ENCODE measurements around the gene LRRFIP2. TPM values are rescaled to one million over a fixed set of nuclear protein-coding genes. Genes with fewer than 3 reads are reported as not detected.

LRRFIP2 gene
- total RNA-seq, 4 donors from 2014 or later = 85.7 to 103 (median 100.0) TPM

DNA sequence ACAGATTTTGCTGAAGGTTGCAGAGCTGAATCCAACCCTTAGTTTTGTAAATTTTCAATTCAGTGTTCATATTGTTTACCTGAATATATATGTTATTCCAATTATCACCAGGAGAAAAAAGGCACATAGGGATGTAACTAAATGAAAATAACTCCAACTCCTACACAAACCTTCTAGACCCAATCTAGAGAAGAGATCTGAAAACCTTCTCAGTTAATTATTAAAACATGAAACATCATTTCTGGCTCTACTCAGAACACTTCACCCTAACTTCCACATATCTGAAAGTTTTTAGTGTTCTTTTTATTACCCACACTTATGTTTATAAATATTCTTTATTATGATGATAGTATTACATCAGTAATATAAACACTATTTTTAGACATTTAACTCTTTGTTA, 76.6 kb downstream of the LRRFIP2 start:
- Histone ChIP-seq H3K9me3 (no peaks in the 10 kb centered on the region), H3K4me1 (no peaks in the 10 kb centered on the region), H3K27me3 (no peaks in the 10 kb centered on the region), H3K36me3 (peaks cover 0 to 24% of the 10 kb centered on the region in 2 donors), H3K27ac (peak overlapping the region in 1 of 4 donors; percentile 35), H3K4me3 (no peak overlapping the region)
- no peak for DNase-seq
- no peak for ATAC-seq
- in situ Hi-C loops (cut with MboI; ENCODE audit: low sequenced_read_pairs in 4 of 4) = no loop called here
- intact Hi-C loops (cut with DNase I; ENCODE audit: low total_unique reads) = no loop called here
- TF ChIP-seq, protein P1, sequence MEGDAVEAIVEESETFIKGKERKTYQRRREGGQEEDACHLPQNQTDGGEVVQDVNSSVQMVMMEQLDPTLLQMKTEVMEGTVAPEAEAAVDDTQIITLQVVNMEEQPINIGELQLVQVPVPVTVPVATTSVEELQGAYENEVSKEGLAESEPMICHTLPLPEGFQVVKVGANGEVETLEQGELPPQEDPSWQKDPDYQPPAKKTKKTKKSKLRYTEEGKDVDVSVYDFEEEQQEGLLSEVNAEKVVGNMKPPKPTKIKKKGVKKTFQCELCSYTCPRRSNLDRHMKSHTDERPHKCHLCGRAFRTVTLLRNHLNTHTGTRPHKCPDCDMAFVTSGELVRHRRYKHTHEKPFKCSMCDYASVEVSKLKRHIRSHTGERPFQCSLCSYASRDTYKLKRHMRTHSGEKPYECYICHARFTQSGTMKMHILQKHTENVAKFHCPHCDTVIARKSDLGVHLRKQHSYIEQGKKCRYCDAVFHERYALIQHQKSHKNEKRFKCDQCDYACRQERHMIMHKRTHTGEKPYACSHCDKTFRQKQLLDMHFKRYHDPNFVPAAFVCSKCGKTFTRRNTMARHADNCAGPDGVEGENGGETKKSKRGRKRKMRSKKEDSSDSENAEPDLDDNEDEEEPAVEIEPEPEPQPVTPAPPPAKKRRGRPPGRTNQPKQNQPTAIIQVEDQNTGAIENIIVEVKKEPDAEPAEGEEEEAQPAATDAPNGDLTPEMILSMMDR (IDR thresholded peaks at IDR 0.05 in 4 of 5, conservative IDR thresholded peaks at IDR 0.05 in 1 of 5) = no peak
- TF ChIP-seq POLR2A (IDR thresholded peaks at IDR 0.05) = no peak

DNA sequence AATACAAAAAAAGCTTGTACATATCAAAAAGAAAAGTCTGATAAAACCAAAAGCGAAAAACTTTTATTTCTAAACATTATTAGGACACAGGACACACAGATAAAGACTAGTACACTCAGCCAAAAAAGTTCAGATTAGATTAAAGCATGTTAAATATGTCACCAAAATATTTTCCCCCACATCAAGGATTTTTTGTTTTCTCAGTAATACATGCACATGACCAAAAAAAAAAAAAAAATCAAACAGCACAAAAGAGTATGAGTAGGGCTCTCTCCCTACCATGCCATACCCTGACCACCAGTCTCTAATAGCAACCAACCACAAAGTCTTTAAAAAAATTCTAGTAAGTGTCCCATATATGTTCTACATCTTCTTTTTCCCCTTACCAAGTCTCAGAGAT, 77.4 kb downstream of the LRRFIP2 start:
- Histone ChIP-seq H3K4me1 (no peaks in the 10 kb centered on the region), H3K36me3 (peaks cover 0 to 32% of the 10 kb centered on the region in 2 donors), H3K9me3 (no peaks in the 10 kb centered on the region), H3K27ac (peak overlapping the region in 1 of 4 donors; percentile 35), H3K27me3 (no peaks in the 10 kb centered on the region), H3K4me3 (no peak overlapping the region)
- DNase-seq (no peak), ATAC-seq (no peak)
- intact Hi-C loops (cut with DNase I; ENCODE audit: low total_unique reads) = no loop called here
- in situ Hi-C loops (cut with MboI; ENCODE audit: low sequenced_read_pairs in 4 of 4) = no loop called here
- no peak for TF ChIP-seq POLR2A (IDR thresholded peaks at IDR 0.05)
- TF ChIP-seq, protein P1 (IDR thresholded peaks at IDR 0.05 in 4 of 5, conservative IDR thresholded peaks at IDR 0.05 in 1 of 5) = no peak

DNA sequence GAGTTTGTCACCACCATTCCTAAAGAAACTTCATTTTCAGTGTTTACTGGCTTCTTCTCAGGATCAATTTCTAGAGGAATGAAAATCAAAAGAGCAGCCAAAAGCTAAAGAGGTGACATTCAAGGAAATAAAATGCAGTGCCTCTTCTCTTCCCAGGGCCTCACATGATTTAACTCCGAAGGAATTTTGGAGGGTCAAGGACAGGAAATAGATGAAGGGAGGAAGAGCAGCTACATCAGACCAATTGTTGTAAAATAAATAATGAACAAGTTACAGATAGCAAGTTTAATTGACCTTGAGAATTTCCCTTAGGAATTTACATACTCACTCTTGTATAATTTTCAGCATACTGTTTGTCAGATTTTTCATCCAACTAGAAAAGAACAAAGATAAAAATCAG, 78.1 kb downstream of the LRRFIP2 start:
- intact Hi-C loops (cut with DNase I; ENCODE audit: low total_unique reads) (no loop called here), in situ Hi-C loops (cut with MboI; ENCODE audit: low sequenced_read_pairs in 4 of 4) (no loop called here)
- no peak for DNase-seq
- Histone ChIP-seq H3K36me3 (peaks cover 0 to 37% of the 10 kb centered on the region in 2 donors), H3K27me3 (no peaks in the 10 kb centered on the region), H3K9me3 (no peaks in the 10 kb centered on the region), H3K4me1 (no peaks in the 10 kb centered on the region), H3K27ac (peak overlapping the region in 1 of 4 donors; percentile 2), H3K4me3 (no peak overlapping the region)
- TF ChIP-seq, protein P1 (IDR thresholded peaks at IDR 0.05 in 4 of 5, conservative IDR thresholded peaks at IDR 0.05 in 1 of 5) = no peak
- no peak for TF ChIP-seq POLR2A (IDR thresholded peaks at IDR 0.05)
- no peak for ATAC-seq

DNA sequence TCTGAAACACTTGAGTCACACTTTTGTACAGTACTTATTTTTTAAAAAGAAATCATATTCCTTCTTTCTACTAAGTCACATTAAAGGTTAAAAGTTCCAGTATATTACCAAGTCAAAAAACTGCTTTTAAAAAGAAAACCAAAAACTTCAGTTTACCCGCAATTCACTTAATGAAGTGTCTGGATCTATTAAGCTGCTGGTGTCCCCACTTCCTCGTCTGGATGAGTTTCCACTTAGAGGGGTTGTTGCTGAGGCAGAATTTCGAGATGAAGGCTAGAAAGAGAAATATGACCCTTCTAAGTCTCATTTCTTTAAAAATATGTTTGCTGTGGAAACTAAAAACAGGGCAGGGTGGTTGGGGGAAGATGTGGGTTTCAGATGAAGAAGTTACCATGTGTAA, 79.7 kb downstream of the LRRFIP2 start:
- no peak overlapping the region for H3K27ac ChIP-seq

More for the DNA sequence above, 79.7 kb downstream of the LRRFIP2 start:
- H3K4me3 ChIP-seq = no peak overlapping the region
- H3K4me1 ChIP-seq = no peaks in the 10 kb centered on the region
- no peak for ATAC-seq
- in situ Hi-C loops (cut with MboI; ENCODE audit: low sequenced_read_pairs in 4 of 4) (no loop called here), intact Hi-C loops (cut with DNase I; ENCODE audit: low total_unique reads) (no loop called here)
- H3K27me3 ChIP-seq = no peaks in the 10 kb centered on the region
- peaks cover 0 to 54% of the 10 kb centered on the region in 2 donors for H3K36me3 ChIP-seq
- no peak for DNase-seq
- no peaks in the 10 kb centered on the region for H3K9me3 ChIP-seq
- no peak for TF ChIP-seq POLR2A (IDR thresholded peaks at IDR 0.05)
- TF ChIP-seq, protein P1 (IDR thresholded peaks at IDR 0.05 in 4 of 5, conservative IDR thresholded peaks at IDR 0.05 in 1 of 5) = no peak

All from gastrocnemius medialis (tissue), 4 donors.